Ishikawa (cell line): Measurements from ENCODE around the gene ERGIC1.

Source experiments
- CEBPB ChIP-seq: IDR thresholded peaks from 2 replicates; pipeline ENCODE4 v1.6.1; 2012
- CREB1 ChIP-seq: IDR thresholded peaks from 2 replicates; pipeline ENCODE4 v1.6.1; 2012; ENCODE audit warnings: low read depth
- EGR1 ChIP-seq: IDR thresholded peaks from 2 replicates; pipeline ENCODE4 v1.6.1; 2012
- EP300 ChIP-seq: IDR thresholded peaks from 2 replicates; pipeline ENCODE4 v1.6.1; 2012; ENCODE audit warnings: borderline replicate concordance
- FOXM1 ChIP-seq: IDR thresholded peaks from 2 replicates; pipeline ENCODE4 v1.6.1; 2012; ENCODE audit warnings: low read depth, borderline replicate concordance
- MAX ChIP-seq: IDR thresholded peaks from 2 replicates; pipeline ENCODE4 v1.6.1; 2012
- RAD21 ChIP-seq: IDR thresholded peaks from 2 replicates; pipeline ENCODE4 v1.6.1; 2012; ENCODE audit warnings: low read depth
- REST ChIP-seq: IDR thresholded peaks from 2 replicates; pipeline ENCODE4 v1.6.1; 2012; ENCODE audit warnings: low read depth, mild to moderate bottlenecking
- TAF1 ChIP-seq: IDR thresholded peaks from 2 replicates; pipeline ENCODE4 v1.6.1; 2012; ENCODE audit warnings: low read depth, mild to moderate bottlenecking
- TCF12 ChIP-seq: IDR thresholded peaks from 2 replicates; pipeline ENCODE4 v1.6.1; 2012; ENCODE audit warnings: low read depth
- TEAD4 ChIP-seq: IDR thresholded peaks from 2 replicates; pipeline ENCODE4 v1.6.1; 2012
- USF1 ChIP-seq: IDR thresholded peaks from 2 replicates; pipeline ENCODE4 v1.6.1; 2012
- YY1 ChIP-seq: IDR thresholded peaks from 2 replicates; pipeline ENCODE4 v1.6.1; 2012; ENCODE audit warnings: low read depth
- ZBTB7A ChIP-seq: IDR thresholded peaks from 2 replicates; pipeline ENCODE4 v1.6.1; 2012; ENCODE audit warnings: low read depth

ERGIC1 gene

GRCh38 chr5:172872997-172873491, 39.0 kb downstream of the ERGIC1 start:
- no peak for TF ChIP-seq ZBTB7A
- no peak for TF ChIP-seq YY1
- no peak for TF ChIP-seq CREB1
- TF ChIP-seq TAF1, result no peak
- TF ChIP-seq TCF12, result no peak
- TF ChIP-seq USF1, result no peak
- no peak for TF ChIP-seq EGR1
- no peak for TF ChIP-seq MAX
- no peak for TF ChIP-seq CEBPB

- TF ChIP-seq EP300 (no peak), CREB1 (no peak), CEBPB (no peak), ZBTB7A (no peak), TCF12 (no peak), REST (no peak)
These were observed 39.5 kb downstream of the ERGIC1 start for GRCh38 chr5:172873513-172873912.

- TF ChIP-seq TEAD4, result no peak
- no peak for TF ChIP-seq EGR1
These were observed 40.8 kb downstream of the ERGIC1 start for GRCh38 chr5:172874647-172875504.

- TF ChIP-seq USF1 (no peak), CREB1 (no peak), MAX (no peak), REST (no peak), ZBTB7A (no peak), TCF12 (no peak), RAD21 (no peak), CEBPB (no peak), EP300 (no peak), FOXM1 (no peak), EGR1 (no peak)
These were observed 41.6 kb downstream of the ERGIC1 start for GRCh38 chr5:172875505-172876279.

- TF ChIP-seq YY1 (no peak), TCF12 (no peak), TEAD4 (no peak), ZBTB7A (no peak), USF1 (no peak)
These were observed 42.5 kb downstream of the ERGIC1 start for GRCh38 chr5:172876578-172876977.
